Gastrocnemius medialis (tissue), 4 donors: ENCODE data around the gene TEX51. TPM values are rescaled to one million over a fixed set of nuclear protein-coding genes. Genes with fewer than 3 reads are reported as not detected.

Source experiments
- ATAC-seq, 2 donors: fragments of 150-250 bp; one replicate each; pipeline ENCODE4 v1.9.1; 2016
- DNase-seq, 2 donors: peaks; one replicate each; pipeline ENCODE4 v3.0.0-alpha.2; 2019
- H3K27ac ChIP-seq, 4 donors: fragments of 200-600 bp; sonication (generic); 1 replicate in 1 of 4; 2 replicates in 3 of 4; pipeline ENCODE4 v1.5.1; 2016 to 2018; ENCODE audit warnings: mild to moderate bottlenecking in 2 of 4, moderate library complexity in 1 of 4
- H3K27me3 ChIP-seq, 3 donors: fragments of 200-600 bp; sonication (generic) in 2 of 3; 1 replicate in 1 of 3; 2 replicates in 2 of 3; pipeline versions ENCODE4 v1.5.1 to v1.6.0; 2016 to 2019; ENCODE audit warnings: mild to moderate bottlenecking in 1 of 3, moderate library complexity in 1 of 3
- H3K36me3 ChIP-seq, 2 donors: fragments of 200-600 bp; sonication (generic) in 1 of 2; one replicate each; pipeline ENCODE4 v1.5.1; 2017 to 2018
- H3K4me1 ChIP-seq, 2 donors: fragments of 200-600 bp; sonication (generic) in 1 of 2; one replicate each; pipeline ENCODE4 v1.5.1; 2016 to 2017; ENCODE audit warnings: mild to moderate bottlenecking in 2 of 2
- H3K4me3 ChIP-seq, 4 donors: fragments of 200-600 bp; sonication (generic) in 3 of 4; 1 replicate in 1 of 4; 2 replicates in 3 of 4; pipeline ENCODE4 v1.5.1; 2016 to 2019; ENCODE audit warnings: mild to moderate bottlenecking in 2 of 4
- H3K9me3 ChIP-seq, 3 donors: fragments of 200-600 bp; sonication (generic) in 2 of 3; 1 replicate in 1 of 3; 2 replicates in 2 of 3; pipeline ENCODE4 v1.5.1; 2016 to 2019
- CTCF ChIP-seq, 5 experiments: fragments of 450-650 bp in 3 of 5; fragments of 200-600 bp in 2 of 5; sonication (generic) in 2 of 5; IDR thresholded peaks in 4 of 5; conservative IDR thresholded peaks in 1 of 5; 1 replicate in 4 of 5; 2 replicates in 1 of 5; pipeline ENCODE4 v1.5.1; 2016 to 2019; ENCODE audit warnings: antibody characterized with exemption in 5 of 5, mild to moderate bottlenecking in 3 of 5, moderate library complexity in 3 of 5
- POLR2A ChIP-seq, 2 donors: fragments of 450-650 bp; IDR thresholded peaks; one replicate each; pipeline ENCODE4 v1.6.1; 2017; ENCODE audit warnings: antibody characterized with exemption in 2 of 2, mild to moderate bottlenecking in 2 of 2, moderate library complexity in 2 of 2
- in situ Hi-C, 4 donors: fragments of 200-750 bp; cut with MboI; loops; one replicate each; pipeline versions ENCODE4 v1.15.0 to v1.8.0; 2017; ENCODE audit warnings: low sequenced_read_pairs in 4 of 4
- intact Hi-C: fragments of 100-400 bp; cut with DNase I; formaldehyde crosslinking; loops from one replicate; pipeline ENCODE4 v1.15.1; 2023; ENCODE audit warnings: low total_unique reads
- total RNA-seq, 4 donors: library from RNA; depleted of rRNA; stranded (reverse); fragments of >200 nt; gene quantifications; one replicate each; pipeline versions ENCODE4 v1.1.0 to v1.2.3, GENCODE V29; 2016

Gene TEX51
- total RNA-seq, 4 donors from 2014 or later: not detected

- intact Hi-C loops: no loop called here
- TF ChIP-seq POLR2A (IDR thresholded peaks at IDR 0.05): no peak
- no peak for TF ChIP-seq CTCF (IDR thresholded peaks at IDR 0.05 in 4 of 5, conservative IDR thresholded peaks at IDR 0.05 in 1 of 5)
- no peaks in the 10 kb centered on the region for H3K27me3 ChIP-seq
- H3K36me3 ChIP-seq: no peaks in the 10 kb centered on the region
- H3K4me1 ChIP-seq: no peaks in the 10 kb centered on the region
- no peak overlapping the region for H3K27ac ChIP-seq
- ATAC-seq: no peak
- H3K9me3 ChIP-seq: no peaks in the 10 kb centered on the region
- in situ Hi-C loops: no loop called here
- no peak for DNase-seq
- no peak overlapping the region for H3K4me3 ChIP-seq
These were observed 48.4 kb downstream of the TEX51 start for GRCh38 chr2:126947103-126947429.

DNA sequence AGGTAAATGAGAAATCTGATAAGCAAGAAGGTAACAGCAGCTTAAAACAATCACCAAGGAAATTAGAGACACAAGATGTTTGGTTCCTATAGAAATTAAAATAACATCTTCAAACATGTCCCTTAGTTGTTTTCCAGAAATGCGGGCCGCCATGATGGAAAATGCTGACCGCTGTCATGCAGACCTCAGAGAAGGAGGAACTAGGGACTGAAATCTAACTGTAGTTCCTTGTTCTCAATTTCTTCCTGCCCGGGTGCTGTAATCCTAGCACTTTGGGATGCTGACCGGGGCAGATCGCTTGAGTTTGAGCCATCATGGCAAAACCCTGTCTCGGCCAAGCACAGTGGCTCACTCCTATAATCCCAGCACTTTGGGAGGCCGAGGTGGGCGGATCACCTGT, 51.1 kb downstream of the TEX51 start:
- Histone ChIP-seq H3K4me3 (no peak overlapping the region), H3K27me3 (no peaks in the 10 kb centered on the region), H3K9me3 (no peaks in the 10 kb centered on the region), H3K36me3 (no peaks in the 10 kb centered on the region), H3K27ac (no peak overlapping the region), H3K4me1 (no peaks in the 10 kb centered on the region)
- TF ChIP-seq CTCF (IDR thresholded peaks at IDR 0.05 in 4 of 5, conservative IDR thresholded peaks at IDR 0.05 in 1 of 5): no peak
- no peak for TF ChIP-seq POLR2A (IDR thresholded peaks at IDR 0.05)
- intact Hi-C loops (no loop called here), in situ Hi-C loops (no loop called here)
- DNase-seq (no peak), ATAC-seq (no peak)

DNA sequence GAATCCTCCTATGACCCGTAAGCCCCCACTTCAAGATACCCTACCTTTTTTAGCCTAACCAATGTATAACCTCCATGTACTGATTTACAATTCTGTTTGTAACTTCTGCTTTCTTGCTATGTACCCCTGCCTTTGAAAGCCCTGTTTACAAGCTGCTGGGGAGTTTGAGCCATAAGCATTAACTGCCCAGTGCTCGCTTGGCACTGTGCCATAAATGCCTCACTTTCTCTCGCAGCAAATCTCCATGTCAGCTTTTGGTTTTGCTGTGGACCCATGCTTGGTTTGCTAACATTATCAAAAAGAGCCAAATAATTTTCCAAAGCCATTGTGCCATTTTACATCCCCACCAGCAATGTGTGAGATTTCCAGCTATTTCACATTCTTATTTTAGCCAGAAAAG, 51.8 kb downstream of the TEX51 start:
- intact Hi-C loops: no loop called here

More for the DNA sequence above, 51.8 kb downstream of the TEX51 start:
- no peak for TF ChIP-seq POLR2A (IDR thresholded peaks at IDR 0.05)
- no peak for TF ChIP-seq CTCF (IDR thresholded peaks at IDR 0.05 in 4 of 5, conservative IDR thresholded peaks at IDR 0.05 in 1 of 5)
- DNase-seq (no peak), ATAC-seq (no peak)
- H3K9me3 ChIP-seq: no peaks in the 10 kb centered on the region
- H3K36me3 ChIP-seq: no peaks in the 10 kb centered on the region
- H3K4me3 ChIP-seq: no peak overlapping the region
- H3K27ac ChIP-seq: no peak overlapping the region
- in situ Hi-C loops: no loop called here
- no peaks in the 10 kb centered on the region for H3K27me3 ChIP-seq
- H3K4me1 ChIP-seq: no peaks in the 10 kb centered on the region

Other genes starting within 250 kb of the TEX51 start
- 10 to 100 TPM; 66.3 to 82.0 (median 71.9) TPM for gene GYPC, start 242.7 kb upstream of the TEX51 start, total RNA-seq
- gene BIN1, start 208.3 kb downstream of the TEX51 start, total RNA-seq: 1,000 to 10,000 TPM; 1,150 to 2,167 (median 1,736) TPM